PC-3 (cell line): ENCODE measurements around the gene ISM2. TPM values are rescaled to one million over a fixed set of nuclear protein-coding genes. Genes with fewer than 3 reads are reported as not detected.
"Not testable (repeated sequence)": the region's sequence is repeated elsewhere in the genome, so short reads cannot be mapped to it uniquely, and the experiment has no call there.

ENCODE experiments used
- ATAC-seq: fragments of 200-7000 bp; cut with Tn5 transposase; 2 replicates; pipeline ENCODE4 v1.9.1; 2020; ENCODE audit warnings: mild to moderate bottlenecking, moderate library complexity
- Bru-seq: library from RNA; stranded (reverse); fragments of 400-500 nt; gene quantifications from one replicate; lab custom pipeline; 2021; lab: Mats Ljungman, UMichigan
- BruChase-seq, 2 experiments: library from RNA; stranded (reverse); fragments of 400-500 nt; gene quantifications; one replicate each; lab custom pipeline; 2021; lab: Mats Ljungman, UMichigan
- BruUV-seq: library from RNA; stranded (reverse); fragments of 400-500 nt; replicated peaks from 2 replicates; lab custom pipeline; 2021; lab: Mats Ljungman, UMichigan
- CTCF ChIA-PET: fragments of 300-600 bp; sonication (Branson Sonifier 250); formaldehyde crosslinking; loops from one replicate; lab custom pipeline; 2022; ENCODE audit warnings: antibody characterized with exemption; lab: Charles Lee
- POLR2A ChIA-PET: fragments of 300-600 bp; sonication (Branson Sonifier 250); formaldehyde crosslinking; loops from one replicate; lab custom pipeline; 2022; ENCODE audit warnings: antibody characterized with exemption; ENCODE audit not compliant: unreplicated experiment; lab: Charles Lee
- DNase-seq: peaks from one replicate; pipeline ENCODE4 v3.0.0-alpha.2; 2015
- H2AFZ ChIP-seq: fragments of 300-600 bp; sonication (generic); 2 replicates; pipeline ENCODE4 v1.6.0; 2016; ENCODE audit warnings: antibody characterized with exemption, low read length
- H3F3A ChIP-seq: fragments of 300-600 bp; sonication (generic); one replicate; pipeline ENCODE4 v1.6.0; 2017; ENCODE audit warnings: antibody characterized with exemption, low read length, control low read depth, mild to moderate bottlenecking; ENCODE audit not compliant: unreplicated experiment
- H3K27ac ChIP-seq: fragments of 300-600 bp; sonication (generic); 2 replicates; pipeline ENCODE4 v1.5.1; 2016; ENCODE audit warnings: mild to moderate bottlenecking, low read length
- H3K27me3 ChIP-seq: fragments of 300-600 bp; sonication (generic); 2 replicates; pipeline ENCODE4 v1.6.1; 2016; ENCODE audit warnings: low read length, mixed read lengths
- H3K36me3 ChIP-seq: fragments of 300-600 bp; sonication (generic); 2 replicates; pipeline ENCODE4 v1.6.1; 2016; ENCODE audit warnings: low read depth, mixed run types, low read length, mixed read lengths
- H3K4me1 ChIP-seq: fragments of 300-600 bp; sonication (generic); 2 replicates; pipeline ENCODE4 v1.5.1; 2016; ENCODE audit warnings: low read length; ENCODE audit not compliant: insufficient read depth
- H3K4me2 ChIP-seq: fragments of 300-600 bp; sonication (generic); 2 replicates; pipeline ENCODE4 v1.6.0; 2016; ENCODE audit warnings: low read length
- H3K4me3 ChIP-seq: fragments of 300-600 bp; sonication (generic); 2 replicates; pipeline ENCODE4 v1.5.1; 2016; ENCODE audit warnings: mild to moderate bottlenecking, low read length, mixed read lengths
- H3K79me2 ChIP-seq: fragments of 300-600 bp; sonication (generic); 2 replicates; pipeline ENCODE4 v1.6.1; 2017; ENCODE audit warnings: low read length, mixed read lengths
- H3K9ac ChIP-seq: fragments of 300-600 bp; sonication (generic); 2 replicates; pipeline ENCODE4 v1.6.0; 2016; ENCODE audit warnings: mild to moderate bottlenecking, low read length
- H3K9me2 ChIP-seq: fragments of 300-600 bp; sonication (generic); replicated peaks from 2 replicates; pipeline ENCODE4 v1.6.1; 2016; ENCODE audit warnings: mixed run types, low read length, mixed read lengths
- H3K9me3 ChIP-seq: fragments of 300-600 bp; sonication (generic); 2 replicates; pipeline ENCODE4 v1.6.1; 2016; ENCODE audit warnings: low read length, mixed read lengths
- H4K20me1 ChIP-seq: fragments of 300-600 bp; sonication (generic); 2 replicates; pipeline ENCODE4 v1.6.1; 2016; ENCODE audit warnings: low read length, mixed read lengths
- EZH2 ChIP-seq: fragments of 300-600 bp; sonication (generic); IDR thresholded peaks from one replicate; pipeline ENCODE4 v1.6.1; 2017; ENCODE audit warnings: antibody characterized with exemption, mild to moderate bottlenecking, low read length; ENCODE audit not compliant: unreplicated experiment
- EZH2phosphoT487 ChIP-seq: fragments of 300-600 bp; sonication (generic); IDR thresholded peaks from 2 replicates; pipeline ENCODE4 v1.6.1; 2018; ENCODE audit warnings: mild to moderate bottlenecking, antibody characterized with exemption, low read length, borderline replicate concordance
- intact Hi-C: fragments of 100-400 bp; cut with micrococcal nuclease; formaldehyde crosslinking; loops from 2 replicates; pipeline ENCODE4 v1.9.0; 2023
- long read RNA-seq: library from polyadenylated mRNA; unstranded; transcript quantifications from one replicate; pipeline ENCODE4 v2.0.0, GENCODE V29; 2021; ENCODE audit not compliant: unreplicated experiment
- total RNA-seq: library from RNA; depleted of rRNA; stranded (reverse); fragments of >200 nt; gene quantifications from 2 replicates; pipeline ENCODE4 v1.2.3, GENCODE V29; 2014; rRNA removed
- TF ChIP-seq, protein P1 (sequence below): fragments of 300-600 bp; sonication (generic); conservative IDR thresholded peaks from 2 replicates; pipeline ENCODE4 v1.5.1; 2017; ENCODE audit warnings: antibody characterized with exemption, low read depth, mild to moderate bottlenecking, low read length

The ISM2 gene
- total RNA-seq (0.95 TPM in 1 of 2 replicates, not detected in the other), Bru-seq, nascent RNA (percentile 15 among the genes with signal in this experiment), BruChase-seq, experiment 1, labeled RNA remaining after a 6-hour chase (percentile 12 among the genes with signal in this experiment), BruChase-seq, experiment 2, labeled RNA remaining after a 2-hour chase (percentile 15 among the genes with signal in this experiment)
- long read RNA-seq, partial matches to known transcripts, result 0 of 3 reads
- long read RNA-seq, other reads (novel, unspliced or antisense), result 1 of 3 reads

DNA sequence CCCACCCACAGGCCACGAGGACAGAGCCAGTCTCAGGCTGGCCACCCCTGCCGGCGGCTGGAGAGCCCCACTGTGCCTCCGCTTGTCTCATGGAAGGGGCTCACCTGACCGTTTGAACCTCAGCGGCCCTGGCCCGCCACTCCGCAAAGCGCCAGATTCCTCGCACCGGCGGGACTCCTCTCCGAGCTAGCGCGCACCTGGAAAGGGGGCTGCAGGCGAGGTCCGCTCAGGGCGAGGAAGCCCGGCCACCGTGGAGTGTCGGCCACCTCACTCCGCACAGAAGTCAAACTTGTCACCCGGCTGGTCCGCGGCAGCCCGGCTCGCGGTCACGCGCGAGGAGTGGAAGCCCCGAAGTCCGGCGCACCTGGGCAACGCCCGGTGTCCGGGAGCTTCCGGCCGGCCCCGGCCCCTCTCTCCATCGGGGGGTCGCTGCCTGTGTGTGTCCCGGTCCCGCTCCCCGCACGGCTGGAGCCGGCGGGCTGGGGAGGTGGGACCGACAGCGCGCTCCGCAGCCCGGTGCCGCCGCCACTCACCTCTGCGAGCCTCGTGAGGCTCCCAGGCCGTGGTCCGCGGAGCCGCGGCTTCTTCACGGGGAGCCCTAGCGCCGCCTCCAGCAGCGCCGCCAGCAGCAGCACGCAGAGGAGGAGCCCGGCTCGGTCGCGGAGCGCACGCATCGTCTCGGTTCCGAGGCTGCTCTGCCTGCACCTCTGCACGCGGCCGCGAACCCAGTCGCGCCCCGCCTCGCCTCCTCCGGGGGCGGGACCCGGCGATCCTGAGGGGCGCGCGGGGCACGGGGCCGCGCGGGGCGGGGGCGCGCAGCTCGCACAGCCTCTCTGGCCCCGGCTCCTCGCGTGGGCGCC is at the start of gene ISM2:
TSS of gene ISM2 (minus strand) at position 697 of the 860 bp plus-strand sequence. CDS start at position 674, 23 bp downstream.
- Histone ChIP-seq H3K9me2 (no peaks in the 10 kb centered on the region), H3K4me3 (peak within 1 kb of the TSS; percentile 66), H4K20me1 (no peaks in the 10 kb centered on the region), H3K4me1 (peaks cover 6% of the 10 kb centered on the region), H3K79me2 (no peaks in the 10 kb centered on the region), H2AFZ (peak within 1 kb of the TSS; percentile 93), H3K27me3 (peaks cover 15% of the 10 kb centered on the region), H3K9me3 (no peaks in the 10 kb centered on the region), H3K27ac (no peak within 1 kb of the TSS), H3K36me3 (no peaks in the 10 kb centered on the region), H3F3A (no peaks in the 10 kb centered on the region), H3K9ac (no peak within 1 kb of the TSS), H3K4me2 (peak within 1 kb of the TSS; percentile 86)
- intact Hi-C loops, result no loop called here
- ATAC-seq (peak; percentile 87), DNase-seq (peak; percentile 44)
- BruUV-seq, result no TSS peak
- CTCF ChIA-PET, result no interaction called here
- POLR2A ChIA-PET, result no interaction called here
- TF ChIP-seq EZH2, result no peak
- TF ChIP-seq, protein P1, sequence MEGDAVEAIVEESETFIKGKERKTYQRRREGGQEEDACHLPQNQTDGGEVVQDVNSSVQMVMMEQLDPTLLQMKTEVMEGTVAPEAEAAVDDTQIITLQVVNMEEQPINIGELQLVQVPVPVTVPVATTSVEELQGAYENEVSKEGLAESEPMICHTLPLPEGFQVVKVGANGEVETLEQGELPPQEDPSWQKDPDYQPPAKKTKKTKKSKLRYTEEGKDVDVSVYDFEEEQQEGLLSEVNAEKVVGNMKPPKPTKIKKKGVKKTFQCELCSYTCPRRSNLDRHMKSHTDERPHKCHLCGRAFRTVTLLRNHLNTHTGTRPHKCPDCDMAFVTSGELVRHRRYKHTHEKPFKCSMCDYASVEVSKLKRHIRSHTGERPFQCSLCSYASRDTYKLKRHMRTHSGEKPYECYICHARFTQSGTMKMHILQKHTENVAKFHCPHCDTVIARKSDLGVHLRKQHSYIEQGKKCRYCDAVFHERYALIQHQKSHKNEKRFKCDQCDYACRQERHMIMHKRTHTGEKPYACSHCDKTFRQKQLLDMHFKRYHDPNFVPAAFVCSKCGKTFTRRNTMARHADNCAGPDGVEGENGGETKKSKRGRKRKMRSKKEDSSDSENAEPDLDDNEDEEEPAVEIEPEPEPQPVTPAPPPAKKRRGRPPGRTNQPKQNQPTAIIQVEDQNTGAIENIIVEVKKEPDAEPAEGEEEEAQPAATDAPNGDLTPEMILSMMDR, result no peak
- TF ChIP-seq EZH2phosphoT487, result no peak

DNA sequence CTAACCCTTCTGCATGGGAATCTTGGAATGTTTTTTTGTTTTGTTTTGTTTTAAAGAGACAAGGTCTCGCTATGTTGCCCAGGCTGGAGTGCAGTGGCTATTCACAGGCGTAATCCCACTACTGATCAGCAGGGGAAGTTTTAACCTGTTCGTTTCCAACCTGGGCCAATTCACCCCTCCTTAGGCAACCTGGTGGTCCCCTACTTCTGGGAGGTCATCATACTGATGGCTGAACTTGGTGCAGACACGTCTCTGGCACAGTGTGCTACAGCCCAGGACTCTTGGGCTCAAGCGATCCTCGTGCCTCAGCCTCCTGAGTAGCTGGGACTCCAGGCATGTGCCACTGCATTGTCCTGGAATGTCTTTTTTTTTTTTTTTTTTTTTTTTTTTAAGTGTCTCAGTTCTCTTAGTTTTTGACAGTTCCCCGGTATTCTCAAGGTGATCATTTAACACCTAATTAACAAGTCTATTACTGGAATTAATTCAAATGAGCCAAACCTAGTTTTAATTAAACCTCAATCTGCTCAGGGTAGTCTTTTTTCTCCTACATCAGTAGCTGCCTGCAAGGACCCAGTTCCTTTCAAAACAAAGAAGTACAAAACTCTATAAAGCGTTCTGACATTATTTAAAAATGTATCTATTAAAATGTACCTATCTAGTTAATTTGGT is 49.0 kb upstream of the ISM2 start:
- H3K36me3 ChIP-seq, result peaks cover 60% of the 10 kb centered on the region

DNA sequence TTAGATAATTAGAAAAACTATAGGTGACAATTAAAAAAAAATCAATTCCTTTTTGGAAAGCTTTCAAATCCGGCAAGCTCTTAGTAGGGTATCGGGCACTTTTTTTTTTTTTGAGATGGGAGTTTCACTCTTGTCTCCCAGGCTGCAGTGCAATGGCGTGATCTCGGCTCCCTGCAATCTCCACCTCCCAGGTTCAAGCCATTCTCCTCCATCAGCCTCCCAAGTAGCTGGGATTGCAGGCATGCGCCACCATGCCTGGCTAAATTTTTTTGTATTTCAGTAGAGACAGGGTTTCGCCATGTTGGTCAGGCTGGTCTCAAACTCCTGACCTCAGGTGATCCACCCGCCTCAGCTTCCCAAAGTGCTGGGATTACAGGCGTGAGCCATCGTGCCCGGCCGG is 46.6 kb upstream of the ISM2 start:
- intact Hi-C loops, H4K20me1 ChIP-seq, H3K4me1 ChIP-seq, CTCF ChIA-PET, H3K9ac ChIP-seq, H2AFZ ChIP-seq, H3F3A ChIP-seq, H3K27ac ChIP-seq, ATAC-seq, H3K4me3 ChIP-seq, H3K9me3 ChIP-seq, H3K79me2 ChIP-seq, H3K27me3 ChIP-seq, POLR2A ChIA-PET, DNase-seq, H3K4me2 ChIP-seq, BruUV-seq, H3K9me2 ChIP-seq: not testable (repeated sequence)
- peaks cover 49% of the 10 kb centered on the region for H3K36me3 ChIP-seq

More for the DNA sequence above, 49.0 kb upstream of the ISM2 start:
- no peaks in the 10 kb centered on the region for H3K4me1 ChIP-seq
- H3K4me3 ChIP-seq, result no peak overlapping the region
- H3K27me3 ChIP-seq, result no peaks in the 10 kb centered on the region
- ChIA-PET CTCF (no interaction called here), POLR2A (no interaction called here)
- intact Hi-C loops, result no loop called here
- TF ChIP-seq EZH2phosphoT487, result no peak
- TF ChIP-seq, protein P1, result peak; percentile 59
- ATAC-seq (no peak), DNase-seq (peak; percentile 18)
- H3K9ac ChIP-seq, result no peak overlapping the region
- no peaks in the 10 kb centered on the region for H3F3A ChIP-seq
- no peak overlapping the region for H2AFZ ChIP-seq
- H3K4me2 ChIP-seq, result no peak overlapping the region
- H3K27ac ChIP-seq, result no peak overlapping the region
- 0 out of 2 replicates have a peak, but pooled peaks cover 3% of the 10 kb centered on the region for H4K20me1 ChIP-seq
- no peaks in the 10 kb centered on the region for H3K79me2 ChIP-seq
- BruUV-seq, result no TSS peak
- no peaks in the 10 kb centered on the region for H3K9me3 ChIP-seq
- H3K9me2 ChIP-seq, result no peaks in the 10 kb centered on the region
